ENCODE measurements around the gene MBD3.

The MBD3 gene

GRCh38 chr19:1599460-1599846, 6.8 kb upstream of the MBD3 start:
- DNase-seq (ENCODE audit: low read depth, low spot score), result no peak

DNA sequence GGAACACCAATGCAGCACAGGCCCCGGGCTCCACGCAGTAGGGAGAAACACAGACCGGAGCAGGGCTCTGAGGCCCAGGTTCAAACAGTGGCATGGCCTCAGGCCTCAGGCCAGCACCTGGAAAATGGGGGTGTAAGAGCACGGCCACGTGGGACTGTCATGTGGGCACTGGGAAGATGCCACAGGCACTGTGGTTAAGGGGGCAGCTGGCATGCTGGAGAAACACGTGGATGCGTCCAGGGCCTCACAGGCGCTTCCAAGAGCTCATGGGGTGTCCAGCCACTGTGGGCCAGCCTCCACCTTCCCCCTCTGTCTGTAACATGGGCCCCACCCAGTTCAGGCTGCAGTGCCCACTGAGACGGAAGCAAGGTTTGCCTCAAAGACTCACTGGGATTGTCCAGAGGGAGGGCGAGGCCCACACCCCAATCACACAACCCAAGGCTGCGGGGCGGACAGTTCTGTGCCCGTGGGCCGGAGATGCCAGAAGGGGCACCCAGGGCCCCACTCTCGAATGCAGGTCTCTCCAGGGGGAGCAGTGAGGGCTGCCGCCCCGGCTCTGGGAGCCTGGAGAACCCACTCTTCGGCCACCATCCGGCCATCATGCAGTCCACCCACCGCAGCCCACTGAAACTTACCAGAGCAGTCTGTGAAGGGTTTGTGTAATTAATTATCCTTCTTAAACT, 6.3 kb upstream of the MBD3 start:
- no peak for DNase-seq (ENCODE audit: low read depth, low spot score)

- DNase-seq (ENCODE audit: low read depth, low spot score), result no peak
These were observed 772 bp upstream of the MBD3 start for GRCh38 chr19:1593501-1593772.

DNA sequence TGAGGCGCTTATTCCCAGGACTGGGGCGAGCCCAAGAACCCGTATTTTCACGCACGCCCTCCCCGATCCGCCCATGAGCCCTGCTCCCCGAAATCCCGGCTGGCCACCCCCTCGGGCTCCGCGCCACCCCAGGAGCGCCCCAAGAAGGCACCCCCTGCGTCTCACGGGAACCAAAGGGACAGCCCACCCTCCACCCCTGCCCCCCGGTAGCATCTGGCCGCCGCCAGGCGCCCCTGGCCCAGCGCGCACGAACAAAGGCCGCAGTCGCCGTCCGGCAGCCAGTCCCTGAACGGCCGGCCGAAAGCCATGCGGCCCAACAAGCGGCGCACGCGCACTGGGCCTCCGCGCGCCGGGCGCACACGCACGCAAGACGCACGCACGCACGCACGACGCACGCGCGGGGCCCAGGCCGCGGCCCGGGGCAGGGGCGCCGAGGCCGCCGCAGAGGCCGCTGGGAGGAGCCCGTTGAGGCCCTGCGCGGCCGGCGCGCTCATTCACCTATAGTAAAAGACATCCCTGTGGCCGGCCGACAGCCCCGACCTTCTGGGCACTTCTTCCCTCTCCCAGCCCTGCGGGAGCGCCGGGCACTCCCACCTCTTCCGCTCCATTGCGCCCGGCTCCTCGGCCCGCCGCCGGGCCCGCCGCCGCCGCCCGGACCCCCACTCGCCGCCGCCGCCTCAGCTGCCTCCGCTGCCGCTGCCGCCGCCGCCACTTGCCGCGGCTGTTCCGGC, 476 bp downstream of the MBD3 start:
- DNase-seq (ENCODE audit: low read depth, low spot score), result peak; percentile 61

DNA sequence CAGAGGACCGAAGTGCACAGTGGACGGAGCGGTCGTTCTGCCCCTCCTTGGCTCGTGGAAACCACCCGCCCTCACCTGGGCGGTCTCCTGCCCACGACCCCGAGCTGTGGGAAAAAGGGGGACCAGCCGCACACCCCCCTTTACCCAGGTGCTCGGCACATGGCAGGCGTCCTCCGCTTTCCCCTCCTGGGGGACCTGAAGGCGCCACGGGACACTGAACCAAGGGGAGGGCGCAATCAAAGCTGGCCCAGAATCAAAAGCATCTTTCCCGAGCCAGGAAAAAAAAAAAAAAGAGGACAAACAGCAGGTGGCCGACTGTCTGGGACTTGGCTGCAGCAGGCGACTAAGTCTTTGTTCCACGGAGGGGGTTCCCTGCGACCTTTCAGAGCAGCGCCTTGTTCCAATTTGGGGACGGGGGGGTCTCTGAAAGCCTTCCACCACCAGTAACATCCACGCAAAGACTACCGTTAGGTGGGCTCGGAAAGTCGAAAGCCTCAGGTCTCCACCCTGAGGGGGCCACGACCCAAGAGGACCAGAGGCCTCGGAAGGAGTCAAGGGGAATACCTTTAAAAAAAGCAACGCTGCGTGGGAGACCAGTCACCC, 1.1 kb downstream of the MBD3 start:
- no peak for DNase-seq (ENCODE audit: low read depth, low spot score)

DNA sequence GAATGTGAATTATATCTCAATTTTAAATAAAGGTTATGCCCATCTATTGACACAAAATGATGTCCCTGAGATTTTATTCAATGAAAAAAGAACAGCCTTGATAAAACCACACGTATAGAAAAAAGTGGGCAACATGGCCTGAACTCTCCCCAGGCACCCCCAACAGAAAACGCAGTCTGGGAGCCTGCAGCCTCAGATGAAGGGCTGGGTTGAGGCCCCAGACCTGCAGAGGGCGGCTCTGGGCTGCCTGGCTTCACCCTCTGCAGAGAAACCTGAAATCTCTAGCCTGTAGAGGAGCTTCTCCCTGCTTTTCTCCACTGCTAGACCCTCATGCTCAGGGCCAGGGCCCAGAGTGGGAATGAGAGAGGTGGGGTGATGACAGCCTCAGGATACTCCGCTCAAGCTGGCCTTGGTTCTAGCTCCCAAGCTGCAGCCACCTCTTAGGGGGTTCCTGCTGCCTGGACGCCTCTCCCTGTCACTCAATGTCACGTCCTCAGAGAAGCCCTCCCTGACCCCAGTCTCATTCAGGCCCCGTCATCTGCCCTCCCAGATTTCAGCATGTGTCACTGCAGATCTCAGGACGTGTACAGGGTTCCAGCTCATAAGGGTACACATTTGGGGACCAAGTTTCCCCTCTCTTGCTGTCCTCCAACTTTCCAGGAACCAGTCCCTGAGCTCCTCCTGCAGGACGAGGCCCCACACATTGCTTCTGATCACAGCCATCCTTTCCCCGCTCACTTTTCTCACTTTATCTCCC, 1.8 kb downstream of the MBD3 start:
- no peak for DNase-seq (ENCODE audit: low read depth, low spot score)

- DNase-seq (ENCODE audit: low read depth, low spot score), result no peak
These were observed 4.8 kb downstream of the MBD3 start for GRCh38 chr19:1587872-1588271.

- no peak for DNase-seq (ENCODE audit: low read depth, low spot score)
These were observed 7.5 kb downstream of the MBD3 start for GRCh38 chr19:1585243-1585580.

DNA sequence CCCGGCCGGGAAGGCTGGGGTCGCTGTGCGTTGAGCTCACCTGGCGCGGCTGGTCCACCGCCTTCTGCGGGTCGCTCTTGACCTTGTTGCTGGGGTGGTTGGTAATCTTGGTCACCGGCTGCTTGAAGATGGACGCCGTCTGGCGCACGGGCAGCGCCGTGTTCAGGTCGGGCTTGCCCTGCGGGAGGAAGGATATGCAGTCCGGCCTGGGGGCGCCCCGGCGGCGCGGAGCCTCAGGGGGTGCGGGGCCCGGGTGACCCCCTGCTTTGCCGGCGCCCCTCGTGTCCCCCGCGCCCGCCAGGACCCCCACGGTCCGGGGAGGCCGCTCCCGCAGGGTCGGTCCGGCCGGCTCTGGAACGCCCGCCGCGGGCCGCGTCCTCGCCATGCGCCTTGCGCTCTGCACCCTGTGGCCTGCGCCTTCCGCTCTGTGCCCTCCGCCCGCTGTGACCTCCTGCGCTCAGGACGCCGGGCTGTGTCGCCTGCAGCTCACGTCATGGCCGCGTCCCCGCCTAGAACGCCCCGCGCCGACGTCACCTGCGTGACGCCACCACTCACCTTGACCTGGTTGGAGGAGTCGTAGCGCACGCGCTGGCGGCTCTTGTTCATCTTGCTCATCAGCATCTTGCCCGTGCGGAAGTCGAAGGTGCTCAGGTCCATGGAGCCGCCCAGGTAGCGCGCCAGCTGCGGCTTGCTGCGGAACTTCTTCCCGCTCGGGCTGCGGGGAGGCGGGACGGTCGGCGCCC, 8.0 kb downstream of the MBD3 start:
- DNase-seq (ENCODE audit: low read depth, low spot score), result no peak

DNA sequence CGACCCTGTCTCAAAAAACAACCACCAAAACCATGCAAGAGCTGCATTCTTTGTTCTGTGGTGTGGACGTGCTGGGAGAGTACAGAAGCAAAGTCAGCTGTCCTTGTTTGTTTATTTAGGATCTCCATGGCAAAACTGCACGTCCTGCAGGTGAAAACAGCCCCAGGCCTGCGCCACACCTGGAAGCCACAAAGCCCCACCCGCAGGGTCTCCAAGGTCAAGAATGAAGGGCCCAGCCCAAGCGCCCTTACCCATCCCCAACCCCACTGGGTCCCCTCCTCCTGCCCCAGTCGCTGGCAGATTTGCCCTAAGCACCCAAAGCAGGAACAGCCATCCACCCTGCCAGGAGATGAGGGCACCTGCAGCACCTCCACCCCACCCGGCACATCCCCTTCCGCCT, 10.5 kb downstream of the MBD3 start:
- DNase-seq (ENCODE audit: low read depth, low spot score), result no peak

DNA sequence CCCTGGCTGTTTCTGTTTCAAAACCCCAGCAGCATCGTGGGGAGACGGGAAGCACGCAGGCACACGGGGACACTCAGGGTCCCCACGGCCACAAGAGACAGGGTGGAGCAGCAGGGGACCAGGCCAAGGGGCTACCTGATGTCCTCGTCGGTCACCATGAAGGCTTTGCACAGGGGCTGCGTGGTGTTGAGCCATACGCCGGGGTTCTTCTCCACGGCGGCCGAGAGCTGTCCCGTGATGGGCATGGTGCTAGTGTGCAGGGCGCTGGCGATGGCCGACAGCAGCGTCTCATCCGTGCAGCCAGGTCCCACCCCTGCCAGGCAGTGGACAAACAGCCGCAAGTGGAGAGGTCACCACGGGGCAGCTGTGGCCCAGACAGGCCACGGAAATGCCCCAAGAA, 11.7 kb downstream of the MBD3 start:
- no peak for DNase-seq (ENCODE audit: low read depth, low spot score)

GRCh38 chr19:1580382-1580781, 12.3 kb downstream of the MBD3 start:
- no peak for DNase-seq (ENCODE audit: low read depth, low spot score)

DNA sequence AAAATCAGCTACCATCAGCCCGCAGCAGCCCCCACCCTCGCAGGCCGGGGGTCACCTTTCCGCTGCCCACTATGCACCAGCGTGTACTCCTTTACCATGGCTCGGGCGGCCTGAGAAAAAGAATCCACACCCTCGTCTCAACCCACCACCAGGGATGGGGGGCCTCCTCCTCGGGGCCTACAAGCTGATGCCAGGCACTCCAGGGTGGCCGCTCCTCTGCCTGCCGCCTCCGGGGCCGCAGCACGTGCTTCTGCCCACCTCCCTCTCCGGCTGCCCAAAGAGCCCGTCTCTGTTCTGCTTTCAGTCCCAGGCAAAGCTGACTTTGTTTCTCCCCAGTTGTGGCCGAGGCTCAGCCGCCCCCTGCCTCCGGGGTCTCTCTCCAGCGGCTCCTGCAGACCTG, 13.4 kb downstream of the MBD3 start:
- DNase-seq (ENCODE audit: low read depth, low spot score), result no peak

DNA sequence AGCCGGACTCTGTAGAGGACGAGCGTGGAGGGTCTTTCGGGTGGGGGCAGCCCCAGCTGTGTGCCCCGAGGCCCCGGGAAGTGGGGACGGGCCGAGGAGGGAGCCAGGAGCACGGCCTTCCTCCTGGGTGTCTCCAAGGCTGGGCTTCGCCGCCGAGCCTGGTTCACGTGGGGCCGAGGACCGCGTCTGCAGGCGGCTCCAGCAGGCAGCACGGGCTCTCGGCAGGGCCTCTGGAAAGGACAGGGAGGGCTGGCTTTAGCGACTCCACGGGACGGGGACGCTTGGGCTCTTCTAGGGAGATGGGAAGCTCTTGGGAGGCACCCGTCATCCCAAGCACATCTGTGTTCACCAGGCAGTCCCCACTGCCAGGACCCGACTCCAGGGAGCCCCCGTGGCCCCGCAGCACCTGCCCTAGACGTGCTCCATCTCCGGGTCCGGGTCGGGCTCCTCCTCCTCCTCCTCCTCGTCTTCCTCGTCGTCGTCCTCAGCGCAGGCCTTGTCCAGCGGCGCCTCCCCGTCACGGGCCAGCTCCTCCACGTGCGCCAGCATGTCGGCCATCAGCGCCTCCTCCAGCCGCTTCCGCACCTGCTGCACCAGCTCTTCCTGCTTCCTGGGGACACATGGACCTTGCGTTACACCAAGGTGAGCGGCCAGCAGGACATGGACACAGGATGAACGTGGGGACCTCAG, 14.6 kb downstream of the MBD3 start:
- no peak for DNase-seq (ENCODE audit: low read depth, low spot score)

GRCh38 chr19:1577090-1577928, 15.4 kb downstream of the MBD3 start:
- DNase-seq (ENCODE audit: low read depth, low spot score), result no peak

- no peak for DNase-seq (ENCODE audit: low read depth, low spot score)
These were observed 16.2 kb downstream of the MBD3 start for GRCh38 chr19:1576242-1577089.

- DNase-seq (ENCODE audit: low read depth, low spot score), result no peak
These were observed 17.1 kb downstream of the MBD3 start for GRCh38 chr19:1575323-1576241.

DNA sequence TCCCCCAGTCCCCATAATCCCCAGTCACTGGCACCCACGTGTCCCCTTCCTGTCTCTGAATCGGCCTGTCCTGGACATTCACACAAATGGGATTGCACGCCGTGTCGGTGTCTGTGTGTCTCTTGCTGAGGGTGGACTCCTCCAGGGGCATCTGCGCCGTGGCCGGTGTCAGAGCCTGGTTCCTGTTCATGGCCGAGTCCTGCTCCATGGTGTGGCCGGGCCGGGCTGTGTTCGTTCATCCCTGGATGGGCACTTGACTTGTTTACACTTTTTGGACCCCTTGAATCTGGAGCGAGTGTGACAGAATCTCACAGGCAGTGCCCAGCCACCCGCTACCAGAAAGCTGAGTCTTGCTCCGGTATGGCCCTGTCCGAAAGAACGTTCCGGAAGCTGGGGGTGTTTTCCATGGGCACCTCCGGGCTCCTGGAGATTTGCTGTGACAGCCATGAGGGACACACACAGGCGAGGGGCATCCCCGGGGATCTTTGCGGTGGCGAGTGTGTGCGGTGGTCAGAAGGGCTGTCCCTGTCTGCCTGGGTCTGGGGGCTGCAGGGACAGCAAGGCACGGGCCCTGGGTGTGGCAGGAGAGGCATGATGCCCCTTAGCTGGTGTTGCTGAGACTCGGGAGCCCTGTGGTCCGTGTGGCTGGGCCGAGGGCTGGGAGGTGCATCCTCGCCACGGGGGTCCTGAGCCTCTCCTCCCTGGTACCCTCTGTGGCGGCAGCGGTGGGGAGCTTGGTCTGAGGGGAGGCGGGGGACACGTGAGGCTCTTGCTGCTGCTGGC, 18.1 kb downstream of the MBD3 start:
- no peak for DNase-seq (ENCODE audit: low read depth, low spot score)

Measured in smooth muscle cell of the brain vasculature (primary cell).